NT2/D1 (cell line): ENCODE measurements around the gene MAD1L1.
A peak's percentile ranks its signal among the peaks of the same experiment; 100 is the strongest.

Source experiments
- DNase-seq: peaks from one replicate; pipeline ENCODE4 v3.0.0-alpha.2; 2011; ENCODE audit warnings: low read depth, low spot score
- H3K27me3 ChIP-seq: 2 replicates; pipeline ENCODE4 v1.6.0; 2011; ENCODE audit warnings: mild to moderate bottlenecking; ENCODE audit not compliant: insufficient read length, insufficient read depth
- H3K36me3 ChIP-seq: 2 replicates; pipeline ENCODE4 v1.6.1; 2011; ENCODE audit warnings: mild to moderate bottlenecking, low read length, mixed read lengths; ENCODE audit not compliant: insufficient read depth, insufficient read length
- H3K4me1 ChIP-seq: 2 replicates; pipeline ENCODE4 v1.5.1; 2011; ENCODE audit not compliant: insufficient read depth, insufficient read length
- H3K4me3 ChIP-seq: 2 replicates; pipeline ENCODE4 v1.5.1; 2011; ENCODE audit warnings: low read depth; ENCODE audit not compliant: insufficient read length
- H3K9ac ChIP-seq: 2 replicates; pipeline ENCODE4 v1.6.0; 2011; ENCODE audit warnings: low read depth; ENCODE audit not compliant: insufficient read length
- H3K9me3 ChIP-seq: 2 replicates; pipeline ENCODE4 v1.5.1; 2011; ENCODE audit warnings: mild to moderate bottlenecking, low read length; ENCODE audit not compliant: insufficient read depth
- SUZ12 ChIP-seq: IDR thresholded peaks from 2 replicates; pipeline ENCODE4 v1.6.1; 2011; ENCODE audit not compliant: insufficient read length, insufficient read depth; ENCODE audit errors: extremely low read depth
- YY1 ChIP-seq: IDR thresholded peaks from 2 replicates; pipeline ENCODE4 v1.6.1; 2011; ENCODE audit not compliant: insufficient read length, insufficient read depth
- ZNF274 ChIP-seq: IDR thresholded peaks from 2 replicates; pipeline ENCODE4 v1.6.1; 2011; ENCODE audit warnings: mild to moderate bottlenecking, low read depth, low read length

The MAD1L1 gene

GRCh38 chr7:1915326-1915725 is 317.4 kb downstream of the MAD1L1 start:
- Histone ChIP-seq H3K4me3 (no peak overlapping the region), H3K36me3 (peaks cover 10% of the 10 kb centered on the region), H3K27me3 (no peaks in the 10 kb centered on the region), H3K4me1 (peaks cover 21% of the 10 kb centered on the region), H3K9ac (no peak overlapping the region), H3K9me3 (no peaks in the 10 kb centered on the region)
- TF ChIP-seq ZNF274: no peak
- DNase-seq: no peak

GRCh38 chr7:1914743-1915142 is 318.0 kb downstream of the MAD1L1 start:
- peaks cover 10% of the 10 kb centered on the region for H3K36me3 ChIP-seq
- H3K4me1 ChIP-seq: peaks cover 15% of the 10 kb centered on the region
- no peak for DNase-seq
- H3K9me3 ChIP-seq: no peaks in the 10 kb centered on the region
- no peaks in the 10 kb centered on the region for H3K27me3 ChIP-seq
- H3K9ac ChIP-seq: no peak overlapping the region
- H3K4me3 ChIP-seq: no peak overlapping the region
- TF ChIP-seq ZNF274 (no peak), YY1 (no peak), SUZ12 (no peak)

- Histone ChIP-seq H3K4me1 (peaks cover 15% of the 10 kb centered on the region), H3K9ac (no peak overlapping the region), H3K27me3 (no peaks in the 10 kb centered on the region), H3K36me3 (peaks cover 10% of the 10 kb centered on the region), H3K4me3 (no peak overlapping the region), H3K9me3 (no peaks in the 10 kb centered on the region)
- no peak for DNase-seq
- TF ChIP-seq ZNF274 (no peak), SUZ12 (no peak), YY1 (no peak)
These were observed 318.4 kb downstream of the MAD1L1 start for GRCh38 chr7:1914321-1914720.

GRCh38 chr7:1913466-1914282 is 319.1 kb downstream of the MAD1L1 start:
- peak overlapping the region; percentile 16 for H3K9ac ChIP-seq
- no peak for TF ChIP-seq ZNF274
- TF ChIP-seq YY1: no peak
- TF ChIP-seq SUZ12: no peak
- no peaks in the 10 kb centered on the region for H3K27me3 ChIP-seq
- no peak overlapping the region for H3K4me3 ChIP-seq
- H3K4me1 ChIP-seq: peaks cover 12% of the 10 kb centered on the region
- no peaks in the 10 kb centered on the region for H3K9me3 ChIP-seq
- DNase-seq: no peak
- H3K36me3 ChIP-seq: peaks cover 10% of the 10 kb centered on the region

- no peak for DNase-seq
- Histone ChIP-seq H3K9me3 (no peaks in the 10 kb centered on the region), H3K36me3 (peaks cover 10% of the 10 kb centered on the region), H3K4me3 (no peak overlapping the region), H3K9ac (peak overlapping the region; percentile 16), H3K27me3 (no peaks in the 10 kb centered on the region), H3K4me1 (peaks cover 12% of the 10 kb centered on the region)
- no peak for TF ChIP-seq ZNF274
- TF ChIP-seq YY1: no peak
- TF ChIP-seq SUZ12: no peak
These were observed 319.9 kb downstream of the MAD1L1 start for GRCh38 chr7:1912593-1913465.

GRCh38 chr7:1911571-1911970 is 321.2 kb downstream of the MAD1L1 start:
- H3K4me1 ChIP-seq: peaks cover 11% of the 10 kb centered on the region
- H3K9me3 ChIP-seq: no peaks in the 10 kb centered on the region
- no peaks in the 10 kb centered on the region for H3K27me3 ChIP-seq
- no peak for TF ChIP-seq ZNF274
- TF ChIP-seq SUZ12: no peak
- TF ChIP-seq YY1: no peak
- H3K36me3 ChIP-seq: peaks cover 10% of the 10 kb centered on the region
- no peak overlapping the region for H3K9ac ChIP-seq
- no peak overlapping the region for H3K4me3 ChIP-seq
- no peak for DNase-seq

GRCh38 chr7:1910827-1911226 is 321.9 kb downstream of the MAD1L1 start:
- Histone ChIP-seq H3K4me3 (no peak overlapping the region), H3K9ac (no peak overlapping the region), H3K4me1 (peaks cover 11% of the 10 kb centered on the region), H3K27me3 (no peaks in the 10 kb centered on the region), H3K36me3 (peaks cover 10% of the 10 kb centered on the region), H3K9me3 (no peaks in the 10 kb centered on the region)
- TF ChIP-seq SUZ12 (no peak), ZNF274 (no peak), YY1 (no peak)
- no peak for DNase-seq
